Myometrial cell (primary cell): ENCODE results near the gene POLR1A. TPM values are rescaled to one million over a fixed set of nuclear protein-coding genes. Genes with fewer than 3 reads are reported as not detected.

ENCODE experiments used
- total RNA-seq: library from RNA; depleted of rRNA; stranded (reverse); fragments of >200 nt; gene quantifications from 2 replicates; pipeline ENCODE4 v1.2.3, GENCODE V29; 2015

POLR1A gene
- total RNA-seq, result 15.8 and 16.1 TPM in 2 replicates

DNA sequence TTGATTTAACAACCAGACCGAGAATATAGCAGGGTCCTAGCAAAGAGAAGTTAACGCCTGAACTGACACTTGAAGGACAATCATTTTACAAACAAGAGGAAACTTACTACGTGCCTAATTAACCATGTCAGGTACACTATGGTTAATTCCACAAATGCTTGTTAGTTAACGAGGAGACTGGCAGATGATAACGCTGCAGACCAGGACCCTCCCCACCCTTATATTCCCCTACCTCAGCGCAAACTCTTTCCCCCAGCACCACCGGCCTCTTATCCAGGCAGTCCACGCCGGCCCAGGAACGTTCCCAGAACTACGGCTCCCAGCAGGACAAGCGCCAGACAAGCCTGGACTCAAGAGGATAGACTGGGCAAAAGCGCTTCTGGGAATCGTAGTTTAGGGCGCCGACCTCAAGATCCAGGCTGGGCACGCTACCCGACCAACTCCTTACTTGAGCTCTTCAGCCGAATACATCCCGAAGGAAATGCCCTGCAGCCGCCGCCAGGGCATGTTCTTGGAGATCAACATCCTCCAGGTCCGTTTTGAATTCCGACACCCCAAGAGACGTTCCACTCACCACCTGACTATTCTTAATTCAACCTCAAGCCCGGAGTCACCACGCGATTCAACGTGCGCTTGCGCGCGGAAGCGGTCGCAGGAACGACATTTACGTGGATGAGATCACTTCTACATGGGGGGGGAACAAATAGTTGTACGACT is at the start of gene POLR1A:
TSS of gene POLR1A (minus strand) at position 635 of the 717 bp plus-strand sequence. CDS start at position 525, 110 bp downstream.

DNA sequence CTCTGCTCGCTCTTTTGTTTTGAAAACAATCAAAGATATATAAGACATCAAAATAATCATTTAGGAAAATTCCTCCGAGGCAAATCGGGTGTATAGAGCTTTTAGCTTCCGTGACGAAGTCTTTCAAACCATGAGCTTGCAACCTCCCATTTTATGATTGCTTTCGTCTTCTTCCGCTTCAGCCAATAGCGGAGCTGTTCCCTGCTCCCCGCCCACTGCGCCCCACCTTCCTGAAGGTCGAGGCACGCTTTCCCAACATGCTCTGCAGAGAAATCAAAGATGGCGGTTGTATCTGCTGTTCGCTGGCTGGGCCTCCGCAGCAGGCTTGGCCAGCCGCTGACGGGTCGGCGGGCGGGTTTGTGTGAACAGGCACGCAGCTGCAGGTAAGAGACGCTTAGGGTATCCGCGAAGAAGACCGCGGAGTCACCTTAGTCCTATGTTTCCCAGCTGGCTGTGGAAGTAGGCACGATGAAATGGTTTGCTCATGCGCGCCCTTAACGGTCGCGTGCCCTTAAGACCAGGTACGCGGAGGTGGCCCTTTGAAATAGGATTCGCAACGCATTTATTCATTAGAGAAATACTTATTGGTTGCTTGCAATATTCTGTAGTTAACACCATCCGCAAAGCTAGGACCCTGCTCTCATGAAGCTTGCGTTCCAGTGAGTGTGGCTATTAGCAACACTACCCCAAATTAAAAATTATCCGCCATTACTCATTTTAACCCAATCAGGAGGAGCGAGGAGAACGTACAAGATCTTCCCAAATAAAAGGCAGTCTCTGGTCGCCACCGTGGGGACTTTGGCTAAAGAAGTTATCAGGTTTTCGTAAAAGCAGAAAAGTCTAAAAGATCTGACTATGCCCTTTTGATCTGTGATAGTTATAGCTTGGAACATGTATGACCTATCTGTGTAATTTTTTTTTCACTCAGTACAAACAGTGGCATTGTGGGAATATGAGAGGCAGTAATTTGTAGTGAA is 571 bp upstream of the POLR1A start, which contains the start of gene PTCD3:
TSS of gene PTCD3 (plus strand) at position 267 of the 977 bp plus-strand sequence. CDS start at position 280, 13 bp downstream.

Other genes starting within 250 kb of the POLR1A start
- gene ST3GAL5, start 216.9 kb downstream of the POLR1A start, total RNA-seq, result 6.3 and 7.8 TPM in 2 replicates
- 57.7 and 76.0 TPM in 2 replicates for gene PTCD3, start 349 bp upstream of the POLR1A start, total RNA-seq
- 75.7 and 81.9 TPM in 2 replicates for gene IMMT, start 89.6 kb upstream of the POLR1A start, total RNA-seq
- 49.3 and 68.1 TPM in 2 replicates for gene MRPL35, start 93.6 kb upstream of the POLR1A start, total RNA-seq
- not detected in 2 replicates for gene REEP1, start 231.7 kb upstream of the POLR1A start, total RNA-seq